ENCODE data around the gene GRID1. TPM values are rescaled to one million over a fixed set of nuclear protein-coding genes. Genes with fewer than 3 reads are reported as not detected.

Gene GRID1
- total RNA-seq, 2 donors from 2014 or later = not detected

GRCh38 chr10:85789982-85790789 is 576.4 kb downstream of the GRID1 start:
- H3K27me3 Mint-ChIP-seq = no peaks in the 10 kb centered on the region
- no peaks in the 10 kb centered on the region for H3K36me3 Mint-ChIP-seq
- ATAC-seq (no peak), DNase-seq (ENCODE audit: low spot score) (no peak)
- no peak overlapping the region for H3K4me3 Mint-ChIP-seq
- no peak overlapping the region for H3K27ac Mint-ChIP-seq
- H3K4me1 Mint-ChIP-seq (ENCODE audit: low read depth in 2 of 2) = no peaks in the 10 kb centered on the region
- no peaks in the 10 kb centered on the region for H3K9me3 Mint-ChIP-seq

DNA sequence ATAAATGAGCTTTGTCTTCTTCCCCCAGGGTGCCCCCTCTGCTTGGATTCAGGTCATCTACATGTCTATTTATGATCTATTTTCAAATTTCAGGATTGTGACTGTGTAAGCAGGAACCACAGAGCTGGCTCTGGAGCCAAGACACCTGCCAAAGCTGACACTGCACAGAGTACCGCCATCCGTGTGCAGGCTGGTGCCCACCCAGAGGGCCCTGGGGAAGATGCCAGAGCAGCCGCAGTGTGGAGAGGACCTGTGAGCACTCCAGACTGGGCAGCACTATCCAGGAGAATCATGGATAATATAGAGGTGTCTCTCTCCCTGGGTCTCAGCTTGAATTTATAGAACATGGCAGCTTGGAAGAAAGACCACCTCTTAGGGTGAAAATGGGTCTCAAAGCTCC is 577.5 kb downstream of the GRID1 start:
- no peak overlapping the region for H3K4me3 Mint-ChIP-seq
- ATAC-seq = no peak
- DNase-seq (ENCODE audit: low spot score) = no peak

GRCh38 chr10:85788570-85788969 is 578.0 kb downstream of the GRID1 start:
- H3K4me1 Mint-ChIP-seq (ENCODE audit: low read depth in 2 of 2) = no peaks in the 10 kb centered on the region
- H3K36me3 Mint-ChIP-seq = no peaks in the 10 kb centered on the region
- H3K27ac Mint-ChIP-seq = no peak overlapping the region

More for the DNA sequence above, 577.5 kb downstream of the GRID1 start:
- Mint-ChIP-seq H3K27ac (no peak overlapping the region), H3K4me1 (ENCODE audit: low read depth in 2 of 2) (no peaks in the 10 kb centered on the region), H3K27me3 (no peaks in the 10 kb centered on the region), H3K36me3 (no peaks in the 10 kb centered on the region), H3K9me3 (no peaks in the 10 kb centered on the region)

GRCh38 chr10:85787881-85788280 is 578.7 kb downstream of the GRID1 start:
- Mint-ChIP-seq H3K27me3 (no peaks in the 10 kb centered on the region), H3K9me3 (no peaks in the 10 kb centered on the region), H3K4me3 (no peak overlapping the region), H3K27ac (no peak overlapping the region), H3K36me3 (no peaks in the 10 kb centered on the region), H3K4me1 (ENCODE audit: low read depth in 2 of 2) (no peaks in the 10 kb centered on the region)
- no peak for ATAC-seq
- DNase-seq (ENCODE audit: low spot score) = no peak

More at GRCh38 chr10:85788570-85788969, 578.0 kb downstream of the GRID1 start:
- ATAC-seq (no peak), DNase-seq (ENCODE audit: low spot score) (no peak)
- Mint-ChIP-seq H3K27me3 (no peaks in the 10 kb centered on the region), H3K9me3 (no peaks in the 10 kb centered on the region), H3K4me3 (no peak overlapping the region)

DNA sequence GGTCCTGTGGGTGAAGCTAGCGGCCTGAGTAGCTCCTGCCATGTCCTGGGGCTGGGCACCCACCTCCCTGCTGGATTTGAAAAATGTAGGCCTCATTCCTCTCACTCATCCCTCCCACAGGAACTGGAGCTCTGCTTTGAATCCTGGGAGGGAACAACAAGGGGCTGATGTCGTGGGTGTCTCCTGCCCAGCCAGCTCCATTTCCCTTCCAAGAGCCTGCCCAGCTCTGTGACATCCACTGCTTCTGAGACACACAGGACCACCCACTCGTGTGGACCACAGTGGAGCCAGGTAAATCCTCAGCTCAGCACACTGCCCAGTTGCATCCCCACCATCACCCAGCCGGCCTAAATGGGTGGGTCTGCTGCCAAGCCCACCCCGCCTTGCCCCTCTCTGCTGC is 579.2 kb downstream of the GRID1 start:
- no peaks in the 10 kb centered on the region for H3K27me3 Mint-ChIP-seq
- no peaks in the 10 kb centered on the region for H3K36me3 Mint-ChIP-seq
- no peak for ATAC-seq
- DNase-seq (ENCODE audit: low spot score) = no peak
- H3K9me3 Mint-ChIP-seq = no peaks in the 10 kb centered on the region
- no peaks in the 10 kb centered on the region for H3K4me1 Mint-ChIP-seq (ENCODE audit: low read depth in 2 of 2)
- no peak overlapping the region for H3K27ac Mint-ChIP-seq
- H3K4me3 Mint-ChIP-seq = no peak overlapping the region

DNA sequence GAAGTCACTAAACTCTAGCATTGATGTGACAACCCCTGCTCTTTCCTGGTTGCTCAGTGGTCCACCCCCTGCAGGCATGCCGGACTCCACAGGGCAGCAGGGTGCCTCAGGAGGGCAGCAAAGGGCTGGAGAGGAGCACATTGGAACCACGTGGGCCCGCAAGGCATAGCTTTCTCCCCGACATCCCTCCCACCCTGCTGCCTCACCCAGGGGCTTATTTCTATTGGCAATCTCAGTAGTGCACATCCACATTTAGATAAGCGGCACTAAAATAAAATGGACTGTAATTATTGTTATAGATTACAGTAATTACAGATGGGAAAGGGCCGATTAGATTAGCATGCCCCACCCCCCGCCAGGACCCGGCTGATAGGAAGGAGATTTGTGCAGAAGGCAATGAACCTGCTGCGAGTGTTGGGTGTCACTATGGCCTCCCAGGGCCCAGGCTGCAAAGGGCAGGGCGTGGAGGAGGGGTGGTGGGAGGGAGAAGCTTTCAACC is 580.1 kb downstream of the GRID1 start:
- DNase-seq (ENCODE audit: low spot score) (no peak), ATAC-seq (no peak)
- Mint-ChIP-seq H3K27ac (no peak overlapping the region), H3K27me3 (no peaks in the 10 kb centered on the region), H3K4me1 (ENCODE audit: low read depth in 2 of 2) (no peaks in the 10 kb centered on the region), H3K4me3 (no peak overlapping the region), H3K36me3 (no peaks in the 10 kb centered on the region), H3K9me3 (no peaks in the 10 kb centered on the region)

- no peak for DNase-seq (ENCODE audit: low spot score)
- Mint-ChIP-seq H3K9me3 (no peaks in the 10 kb centered on the region), H3K4me3 (no peak overlapping the region), H3K36me3 (no peaks in the 10 kb centered on the region), H3K27ac (no peak overlapping the region), H3K4me1 (ENCODE audit: low read depth in 2 of 2) (no peaks in the 10 kb centered on the region), H3K27me3 (no peaks in the 10 kb centered on the region)
- no peak for ATAC-seq
These were observed 581.8 kb downstream of the GRID1 start for GRCh38 chr10:85784792-85785191.

- H3K9me3 Mint-ChIP-seq = no peaks in the 10 kb centered on the region
- DNase-seq (ENCODE audit: low spot score) (no peak), ATAC-seq (no peak)
- H3K27me3 Mint-ChIP-seq = no peaks in the 10 kb centered on the region
- no peaks in the 10 kb centered on the region for H3K4me1 Mint-ChIP-seq (ENCODE audit: low read depth in 2 of 2)
- no peak overlapping the region for H3K4me3 Mint-ChIP-seq
- H3K27ac Mint-ChIP-seq = no peak overlapping the region
- no peaks in the 10 kb centered on the region for H3K36me3 Mint-ChIP-seq
These were observed 585.2 kb downstream of the GRID1 start for GRCh38 chr10:85781404-85781803.

GRCh38 chr10:85778074-85778473 is 588.5 kb downstream of the GRID1 start:
- ATAC-seq (no peak), DNase-seq (ENCODE audit: low spot score) (no peak)
- H3K4me3 Mint-ChIP-seq = no peak overlapping the region
- no peaks in the 10 kb centered on the region for H3K36me3 Mint-ChIP-seq
- no peak overlapping the region for H3K27ac Mint-ChIP-seq
- peaks cover 3% of the 10 kb centered on the region for H3K9me3 Mint-ChIP-seq
- no peaks in the 10 kb centered on the region for H3K27me3 Mint-ChIP-seq
- H3K4me1 Mint-ChIP-seq (ENCODE audit: low read depth in 2 of 2) = no peaks in the 10 kb centered on the region

DNA sequence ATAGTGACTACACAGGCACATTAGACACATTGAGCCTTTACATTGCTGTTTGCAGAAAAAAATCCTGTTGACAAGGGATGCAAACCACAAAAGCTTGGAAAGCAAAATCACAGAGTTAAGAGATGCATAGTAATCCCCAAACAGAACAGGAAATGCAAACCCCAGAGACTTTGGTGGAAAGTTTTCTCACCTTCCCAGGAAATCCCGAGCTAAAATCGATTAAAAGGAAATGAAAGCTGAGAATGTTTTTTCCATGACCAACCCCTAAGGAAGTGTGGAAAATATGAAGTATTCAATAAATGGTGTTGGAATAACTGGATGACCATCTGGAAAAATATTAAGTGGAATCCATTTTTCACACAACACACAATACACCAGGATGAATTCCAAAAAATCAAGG is 598.7 kb downstream of the GRID1 start:
- Mint-ChIP-seq H3K4me1 (ENCODE audit: low read depth in 2 of 2) (no peaks in the 10 kb centered on the region), H3K36me3 (peaks cover 5% of the 10 kb centered on the region), H3K4me3 (no peak overlapping the region), H3K27ac (no peak overlapping the region), H3K9me3 (peaks cover 9% of the 10 kb centered on the region), H3K27me3 (no peaks in the 10 kb centered on the region)
- DNase-seq (ENCODE audit: low spot score) = no peak
- no peak for ATAC-seq

DNA sequence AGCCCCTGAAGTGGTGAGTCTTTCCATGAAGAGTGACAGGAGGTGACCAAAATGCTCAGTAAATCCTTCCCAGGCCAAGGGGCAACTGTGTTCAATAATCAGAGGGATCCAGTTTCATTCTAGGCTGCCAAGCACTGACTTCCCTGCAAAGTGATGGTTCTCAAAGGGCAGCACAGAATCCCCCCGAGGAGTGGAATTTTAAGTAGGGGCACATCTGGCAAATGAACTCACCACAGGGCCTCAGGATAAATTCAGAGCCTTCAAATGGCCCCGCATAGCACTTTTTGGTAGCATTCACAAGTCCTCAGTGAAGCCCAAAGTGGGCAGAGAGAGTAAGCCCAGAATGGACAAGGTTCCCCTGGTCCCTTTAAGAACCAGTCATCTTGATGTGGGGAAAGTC is 602.5 kb downstream of the GRID1 start:
- H3K9me3 Mint-ChIP-seq = peaks cover 3% of the 10 kb centered on the region
- no peaks in the 10 kb centered on the region for H3K27me3 Mint-ChIP-seq
- H3K4me1 Mint-ChIP-seq (ENCODE audit: low read depth in 2 of 2) = no peaks in the 10 kb centered on the region
- H3K36me3 Mint-ChIP-seq = peaks cover 4% of the 10 kb centered on the region
- no peak for DNase-seq (ENCODE audit: low spot score)
- H3K27ac Mint-ChIP-seq = no peak overlapping the region
- ATAC-seq = no peak
- no peak overlapping the region for H3K4me3 Mint-ChIP-seq

DNA sequence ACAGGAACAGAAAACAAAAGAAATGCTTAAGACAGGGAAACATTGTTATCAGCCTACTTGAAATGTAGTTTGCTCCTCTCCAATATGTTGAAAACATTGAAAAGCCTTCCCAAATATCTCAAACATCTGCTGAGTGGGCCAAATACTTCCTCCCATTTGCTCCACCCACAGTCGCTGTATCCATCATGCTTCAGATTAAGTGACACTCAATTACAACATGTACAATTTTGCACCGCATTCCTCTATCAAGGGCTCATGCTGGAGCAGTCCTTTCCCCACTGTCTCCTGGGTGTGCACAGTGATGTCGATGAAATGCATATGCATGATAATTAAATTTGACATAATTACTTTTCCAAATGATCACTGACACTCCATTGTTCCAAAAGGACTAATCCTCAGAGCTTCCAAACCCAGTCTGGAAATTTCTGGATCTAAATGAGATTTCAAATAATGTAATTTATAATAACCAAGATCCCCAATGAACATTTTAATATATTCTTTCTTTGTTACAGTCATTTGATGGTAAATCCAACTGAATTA is 604.6 kb downstream of the GRID1 start:
- DNase-seq (ENCODE audit: low spot score) (no peak), ATAC-seq (no peak)
- Mint-ChIP-seq H3K4me1 (ENCODE audit: low read depth in 2 of 2) (no peaks in the 10 kb centered on the region), H3K9me3 (no peaks in the 10 kb centered on the region), H3K36me3 (no peaks in the 10 kb centered on the region), H3K27me3 (no peaks in the 10 kb centered on the region), H3K27ac (no peak overlapping the region), H3K4me3 (no peak overlapping the region)

GRCh38 chr10:85741626-85742300 is 624.8 kb downstream of the GRID1 start:
- no peak overlapping the region for H3K27ac Mint-ChIP-seq
- ATAC-seq = no peak
- no peaks in the 10 kb centered on the region for H3K4me1 Mint-ChIP-seq (ENCODE audit: low read depth in 2 of 2)
- H3K27me3 Mint-ChIP-seq = no peaks in the 10 kb centered on the region
- H3K36me3 Mint-ChIP-seq = no peaks in the 10 kb centered on the region
- no peak for DNase-seq (ENCODE audit: low spot score)
- H3K4me3 Mint-ChIP-seq = peak overlapping the region; percentile 29
- H3K9me3 Mint-ChIP-seq = peaks cover 5% of the 10 kb centered on the region

DNA sequence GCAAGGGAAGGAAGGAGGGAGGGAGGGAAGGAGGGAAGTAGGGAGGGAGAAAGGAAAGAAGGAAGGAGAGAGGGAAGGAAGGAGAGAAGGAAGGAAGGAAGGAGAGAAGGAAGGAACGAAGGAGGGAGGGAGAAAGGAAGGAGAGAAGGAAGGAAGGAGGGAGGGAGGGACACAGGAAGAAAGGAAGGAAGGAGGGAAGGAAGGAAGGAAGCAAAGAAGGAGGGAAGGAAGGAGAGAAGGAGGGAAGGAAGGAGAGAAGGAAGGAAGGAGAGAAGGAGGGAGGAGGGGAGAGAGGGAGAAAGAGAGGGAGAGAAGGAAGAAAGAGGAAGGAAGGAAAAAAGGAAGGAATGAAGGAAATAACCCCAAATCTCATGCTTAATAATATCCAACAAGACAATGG is 630.6 kb downstream of the GRID1 start:
- H3K27me3 Mint-ChIP-seq = no peaks in the 10 kb centered on the region
- H3K4me1 Mint-ChIP-seq (ENCODE audit: low read depth in 2 of 2) = no peaks in the 10 kb centered on the region
- ATAC-seq (no peak), DNase-seq (ENCODE audit: low spot score) (no peak)
- H3K27ac Mint-ChIP-seq = no peak overlapping the region
- H3K4me3 Mint-ChIP-seq = no peak overlapping the region
- H3K9me3 Mint-ChIP-seq = peaks cover 7% of the 10 kb centered on the region
- H3K36me3 Mint-ChIP-seq = no peaks in the 10 kb centered on the region
